GM12878 (cell line): ENCODE data around the gene MAGIX. TPM values are rescaled to one million over a fixed set of nuclear protein-coding genes. Genes with fewer than 3 reads are reported as not detected.

ENCODE experiments used
- ATAC-seq: fragments of 200-7000 bp; cut with Tn5 transposase; 3 replicates; pipeline ENCODE4 v1.9.1; 2020; ENCODE audit warnings: mild to moderate bottlenecking, moderate library complexity
- BruUV-seq: library from RNA; stranded (reverse); fragments of 400-500 nt; replicated peaks from 2 replicates; lab custom pipeline; 2021; lab: Mats Ljungman, UMichigan
- CTCF ChIA-PET: fragments of 300-600 bp; sonication (Branson Sonifier 250); formaldehyde crosslinking; extraction: SDS; loops from one replicate; lab custom pipeline; 2021; ENCODE audit warnings: inconsistent platforms; lab: Yijun Ruan, JAX
- POLR2A ChIA-PET: fragments of 350-600 bp; formaldehyde crosslinking; extraction: SDS; loops from one replicate; lab custom pipeline; 2021; ENCODE audit warnings: inconsistent platforms; lab: Charles Lee
- RAD21 ChIA-PET: fragments of 300-600 bp; sonication (Branson Sonifier 250); formaldehyde crosslinking; loops from one replicate; lab custom pipeline; 2023; ENCODE audit warnings: antibody characterized with exemption; ENCODE audit not compliant: unreplicated experiment; lab: Charles Lee
- SMC1A ChIA-PET: fragments of 300-600 bp; sonication (Branson Sonifier 250); formaldehyde crosslinking; loops from one replicate; lab custom pipeline; 2023; ENCODE audit not compliant: unreplicated experiment, uncharacterized antibody; lab: Charles Lee
- DNase-seq: peaks from one replicate; pipeline ENCODE4 v3.0.0-alpha.2; 2011; ENCODE audit warnings: low read depth, low spot score
- FAIRE-seq: peaks from 3 replicates; lab custom pipeline; 2011; peaks lifted over from hg19 to GRCh38; lab: Jason Lieb, UNC
- H2AFZ ChIP-seq: 2 replicates; pipeline ENCODE4 v1.6.0; 2011; ENCODE audit warnings: low read depth, low read length, control low read depth; ENCODE audit not compliant: control insufficient read depth
- H3K27ac ChIP-seq: 2 replicates; pipeline ENCODE4 v1.5.1; 2011; ENCODE audit warnings: control low read depth; ENCODE audit not compliant: control insufficient read depth, insufficient read depth
- H3K27me3 ChIP-seq, 2 experiments: replicated peaks in 1 of 2; 2 replicates each; pipeline versions ENCODE4 v1.6.0 to v1.6.1; 2011; ENCODE audit warnings: low read length in 1 of 2; ENCODE audit not compliant: control insufficient read depth in 2 of 2, insufficient read depth in 2 of 2
- H3K36me3 ChIP-seq, 2 experiments: 2 replicates each; pipeline ENCODE4 v1.5.1; 2011; ENCODE audit warnings: low read length in 1 of 2; ENCODE audit not compliant: control insufficient read depth in 2 of 2, insufficient read depth in 2 of 2
- H3K4me1 ChIP-seq: 2 replicates; pipeline ENCODE4 v1.6.1; 2011; ENCODE audit warnings: mild to moderate bottlenecking, low read length, moderate library complexity, mixed read lengths; ENCODE audit not compliant: control insufficient read depth, insufficient read depth
- H3K4me2 ChIP-seq: 2 replicates; pipeline ENCODE4 v1.6.0; 2011; ENCODE audit warnings: control low read depth; ENCODE audit not compliant: control insufficient read depth, insufficient read depth
- H3K4me3 ChIP-seq: fragments of 200-600 bp; sonication (generic); 2 replicates; pipeline ENCODE4 v1.5.1; 2016
- H3K79me2 ChIP-seq: 2 replicates; pipeline ENCODE4 v1.6.0; 2011; ENCODE audit warnings: low read length; ENCODE audit not compliant: control insufficient read depth, insufficient read depth
- H3K9ac ChIP-seq: 2 replicates; pipeline ENCODE4 v1.8.0; 2011; ENCODE audit warnings: low read length, control low read depth, mixed read lengths; ENCODE audit not compliant: control insufficient read depth, insufficient read depth
- H3K9me3 ChIP-seq: replicated peaks from 3 replicates; pipeline ENCODE4 v1.5.1; 2011; ENCODE audit warnings: mild to moderate bottlenecking, low read length; ENCODE audit not compliant: control insufficient read depth, insufficient read depth
- H4K20me1 ChIP-seq: 2 replicates; pipeline ENCODE4 v1.6.0; 2011; ENCODE audit not compliant: control insufficient read depth, insufficient read depth
- HDAC2 ChIP-seq: fragments of 200-600 bp; sonication (generic); IDR thresholded peaks from 2 replicates; pipeline ENCODE4 v1.6.1; 2017
- HDAC6 ChIP-seq: fragments of 200-600 bp; sonication (generic); IDR thresholded peaks from one replicate; pipeline ENCODE4 v1.8.0; 2017; ENCODE audit warnings: antibody characterized with exemption; ENCODE audit not compliant: unreplicated experiment
- KDM1A ChIP-seq: fragments of 200-600 bp; sonication (generic); IDR thresholded peaks from 2 replicates; pipeline ENCODE4 v1.6.1; 2016; ENCODE audit warnings: borderline replicate concordance
- PAX8 ChIP-seq: fragments of 450-650 bp; IDR thresholded peaks from 2 replicates; pipeline ENCODE4 v1.6.1; 2017; ENCODE audit warnings: mild to moderate bottlenecking, moderate library complexity
- SIN3A ChIP-seq: IDR thresholded peaks from 2 replicates; pipeline ENCODE4 v1.6.1; 2012; ENCODE audit warnings: low read depth, low read length, improper control_type of control experiment
- SMAD1 ChIP-seq: fragments of 450-650 bp; IDR thresholded peaks from 2 replicates; pipeline ENCODE4 v1.6.1; 2018; ENCODE audit warnings: mild to moderate bottlenecking, low read depth; ENCODE audit not compliant: partially characterized antibody
- SMAD5 ChIP-seq: IDR thresholded peaks from 2 replicates; pipeline ENCODE4 v1.6.1; 2016; ENCODE audit warnings: antibody characterized with exemption, low read depth
- WRNIP1 ChIP-seq: IDR thresholded peaks from 2 replicates; pipeline ENCODE4 v1.6.1; 2011; ENCODE audit warnings: low read depth, low read length, improper control_type of control experiment, borderline replicate concordance
- ZBED1 ChIP-seq: IDR thresholded peaks from 2 replicates; pipeline ENCODE4 v1.6.1; 2016; ENCODE audit warnings: borderline replicate concordance
- WGBS: methylation state at CpG from one replicate; pipeline ENCODE4 v1.1.6; 2016; ENCODE audit warnings: low lambda C conversion rate; ENCODE audit not compliant: insufficient replicate concordance, insufficient coverage; ENCODE audit errors: missing lambda C conversion rate; 5-methylcytosine and 5-hydroxymethylcytosine counted together
- in situ Hi-C: fragments of 300-500 bp; cut with MboI; formaldehyde crosslinking; loops from 9 replicates; pipeline ENCODE4 v1.14.3; 2018; ENCODE audit warnings: mixed read lengths
- intact Hi-C: fragments of 100-400 bp; cut with micrococcal nuclease; formaldehyde crosslinking; loops from one replicate; pipeline ENCODE4 v1.14.2; 2022; ENCODE audit not compliant: unreplicated experiment
- polyA plus RNA-seq, 11 experiments: library from polyadenylated mRNA; depleted of rRNA in 4 of 11; unstranded in 6 of 11; stranded (reverse) in 5 of 11; fragments of >200 nt; fragmentation: Nextera tagmentation in 4 of 11; fragmentation: Illumina TruSeq in 1 of 11; extraction: Ambion mirVana in 4 of 11; extraction: Trizol in 1 of 11; gene quantifications; 1 replicate in 1 of 11; 2 replicates in 10 of 11; pipeline versions ENCODE4 v1.2.1 to v1.2.3, GENCODE V29; 2011 to 2016; ENCODE audit warnings: inconsistent platforms in 2 of 11, missing spikeins in 2 of 11, low read depth in 1 of 11
- total RNA-seq, 4 experiments: library from RNA; depleted of rRNA in 3 of 4; stranded (reverse); fragments of >200 nt in 3 of 4; fragmentation: Illumina TruSeq in 1 of 4; extraction: Trizol in 1 of 4; gene quantifications; 2 replicates each; pipeline versions ENCODE4 v1.2.1 to v1.2.3, GENCODE V29; 2013 to 2021
- TF ChIP-seq, protein P1 (sequence below): IDR thresholded peaks from 2 replicates; pipeline ENCODE4 v1.6.1; 2012; ENCODE audit warnings: improper control_type of control experiment, low read depth, low read length; ENCODE audit not compliant: insufficient replicate concordance
- TF ChIP-seq, protein P2 (sequence below): fragments of 450-650 bp; IDR thresholded peaks from 2 replicates; pipeline ENCODE4 v1.6.1; 2014; ENCODE audit warnings: mild to moderate bottlenecking
- TF ChIP-seq, protein P3 (sequence below): fragments of 450-650 bp; IDR thresholded peaks from 2 replicates; pipeline ENCODE4 v1.6.1; 2017; ENCODE audit warnings: mild to moderate bottlenecking, low read depth, inconsistent platforms; ENCODE audit not compliant: poor library complexity, severe bottlenecking

The MAGIX gene
- total and polyA plus RNA-seq, 10 of the 15 experiments (the other 5 are each of a cell fraction or from before 2014, with no cell fraction given): 0.03 to 2.5 (median 0.82) TPM

DNA sequence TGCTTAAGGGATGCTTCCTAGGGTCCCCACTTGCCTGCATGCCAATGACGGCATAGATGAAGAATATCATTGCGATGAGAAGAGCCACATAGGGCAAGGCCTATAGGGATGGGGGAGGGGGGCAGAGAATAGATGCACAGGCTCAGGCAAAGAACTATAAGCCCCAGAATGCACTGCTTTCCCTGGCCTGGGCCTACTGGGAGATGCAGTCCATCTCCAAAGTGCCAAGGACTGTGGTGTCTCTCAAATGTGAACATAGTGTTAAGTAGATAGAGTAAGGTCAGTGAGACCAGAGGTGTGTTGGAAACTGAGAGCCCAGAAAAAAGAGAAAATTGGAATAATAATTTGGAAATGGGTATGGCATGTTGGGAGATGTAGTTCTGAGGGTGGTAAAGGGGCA, 49.7 kb downstream of the MAGIX start:
- H3K36me3 ChIP-seq: no peaks in the 10 kb centered on the region
- no peak overlapping the region for H3K27ac ChIP-seq
- SMC1A ChIA-PET: no interaction called here
- no peak overlapping the region for H2AFZ ChIP-seq
- in situ Hi-C loops: no loop called here
- no peak overlapping the region for H3K9ac ChIP-seq
- RAD21 ChIA-PET: no interaction called here
- no peak for FAIRE-seq
- H3K4me3 ChIP-seq: no peak overlapping the region
- H3K4me2 ChIP-seq: no peak overlapping the region
- intact Hi-C loops: no loop called here
- no TSS peak for BruUV-seq
- no peak for DNase-seq
- POLR2A ChIA-PET: no interaction called here
- TF ChIP-seq WRNIP1 (no peak), SMAD1 (no peak), SIN3A (no peak), SMAD5 (no peak), PAX8 (no peak), KDM1A (no peak), HDAC6 (no peak), HDAC2 (no peak), ZBED1 (no peak)
- TF ChIP-seq, protein P1, sequence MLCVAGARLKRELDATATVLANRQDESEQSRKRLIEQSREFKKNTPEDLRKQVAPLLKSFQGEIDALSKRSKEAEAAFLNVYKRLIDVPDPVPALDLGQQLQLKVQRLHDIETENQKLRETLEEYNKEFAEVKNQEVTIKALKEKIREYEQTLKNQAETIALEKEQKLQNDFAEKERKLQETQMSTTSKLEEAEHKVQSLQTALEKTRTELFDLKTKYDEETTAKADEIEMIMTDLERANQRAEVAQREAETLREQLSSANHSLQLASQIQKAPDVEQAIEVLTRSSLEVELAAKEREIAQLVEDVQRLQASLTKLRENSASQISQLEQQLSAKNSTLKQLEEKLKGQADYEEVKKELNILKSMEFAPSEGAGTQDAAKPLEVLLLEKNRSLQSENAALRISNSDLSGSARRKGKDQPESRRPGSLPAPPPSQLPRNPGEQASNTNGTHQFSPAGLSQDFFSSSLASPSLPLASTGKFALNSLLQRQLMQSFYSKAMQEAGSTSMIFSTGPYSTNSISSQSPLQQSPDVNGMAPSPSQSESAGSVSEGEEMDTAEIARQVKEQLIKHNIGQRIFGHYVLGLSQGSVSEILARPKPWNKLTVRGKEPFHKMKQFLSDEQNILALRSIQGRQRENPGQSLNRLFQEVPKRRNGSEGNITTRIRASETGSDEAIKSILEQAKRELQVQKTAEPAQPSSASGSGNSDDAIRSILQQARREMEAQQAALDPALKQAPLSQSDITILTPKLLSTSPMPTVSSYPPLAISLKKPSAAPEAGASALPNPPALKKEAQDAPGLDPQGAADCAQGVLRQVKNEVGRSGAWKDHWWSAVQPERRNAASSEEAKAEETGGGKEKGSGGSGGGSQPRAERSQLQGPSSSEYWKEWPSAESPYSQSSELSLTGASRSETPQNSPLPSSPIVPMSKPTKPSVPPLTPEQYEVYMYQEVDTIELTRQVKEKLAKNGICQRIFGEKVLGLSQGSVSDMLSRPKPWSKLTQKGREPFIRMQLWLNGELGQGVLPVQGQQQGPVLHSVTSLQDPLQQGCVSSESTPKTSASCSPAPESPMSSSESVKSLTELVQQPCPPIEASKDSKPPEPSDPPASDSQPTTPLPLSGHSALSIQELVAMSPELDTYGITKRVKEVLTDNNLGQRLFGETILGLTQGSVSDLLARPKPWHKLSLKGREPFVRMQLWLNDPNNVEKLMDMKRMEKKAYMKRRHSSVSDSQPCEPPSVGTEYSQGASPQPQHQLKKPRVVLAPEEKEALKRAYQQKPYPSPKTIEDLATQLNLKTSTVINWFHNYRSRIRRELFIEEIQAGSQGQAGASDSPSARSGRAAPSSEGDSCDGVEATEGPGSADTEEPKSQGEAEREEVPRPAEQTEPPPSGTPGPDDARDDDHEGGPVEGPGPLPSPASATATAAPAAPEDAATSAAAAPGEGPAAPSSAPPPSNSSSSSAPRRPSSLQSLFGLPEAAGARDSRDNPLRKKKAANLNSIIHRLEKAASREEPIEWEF: no peak
- TF ChIP-seq, protein P2, sequence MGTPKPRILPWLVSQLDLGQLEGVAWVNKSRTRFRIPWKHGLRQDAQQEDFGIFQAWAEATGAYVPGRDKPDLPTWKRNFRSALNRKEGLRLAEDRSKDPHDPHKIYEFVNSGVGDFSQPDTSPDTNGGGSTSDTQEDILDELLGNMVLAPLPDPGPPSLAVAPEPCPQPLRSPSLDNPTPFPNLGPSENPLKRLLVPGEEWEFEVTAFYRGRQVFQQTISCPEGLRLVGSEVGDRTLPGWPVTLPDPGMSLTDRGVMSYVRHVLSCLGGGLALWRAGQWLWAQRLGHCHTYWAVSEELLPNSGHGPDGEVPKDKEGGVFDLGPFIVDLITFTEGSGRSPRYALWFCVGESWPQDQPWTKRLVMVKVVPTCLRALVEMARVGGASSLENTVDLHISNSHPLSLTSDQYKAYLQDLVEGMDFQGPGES: no peak
- TF ChIP-seq, protein P3, sequence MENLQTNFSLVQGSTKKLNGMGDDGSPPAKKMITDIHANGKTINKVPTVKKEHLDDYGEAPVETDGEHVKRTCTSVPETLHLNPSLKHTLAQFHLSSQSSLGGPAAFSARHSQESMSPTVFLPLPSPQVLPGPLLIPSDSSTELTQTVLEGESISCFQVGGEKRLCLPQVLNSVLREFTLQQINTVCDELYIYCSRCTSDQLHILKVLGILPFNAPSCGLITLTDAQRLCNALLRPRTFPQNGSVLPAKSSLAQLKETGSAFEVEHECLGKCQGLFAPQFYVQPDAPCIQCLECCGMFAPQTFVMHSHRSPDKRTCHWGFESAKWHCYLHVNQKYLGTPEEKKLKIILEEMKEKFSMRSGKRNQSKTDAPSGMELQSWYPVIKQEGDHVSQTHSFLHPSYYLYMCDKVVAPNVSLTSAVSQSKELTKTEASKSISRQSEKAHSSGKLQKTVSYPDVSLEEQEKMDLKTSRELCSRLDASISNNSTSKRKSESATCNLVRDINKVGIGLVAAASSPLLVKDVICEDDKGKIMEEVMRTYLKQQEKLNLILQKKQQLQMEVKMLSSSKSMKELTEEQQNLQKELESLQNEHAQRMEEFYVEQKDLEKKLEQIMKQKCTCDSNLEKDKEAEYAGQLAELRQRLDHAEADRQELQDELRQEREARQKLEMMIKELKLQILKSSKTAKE: no peak
- H3K27me3 ChIP-seq: no peaks in the 10 kb centered on the region
- H3K9me3 ChIP-seq: no peaks in the 10 kb centered on the region
- WGBS: 48% methylated on average over 2 of the region's 2 CpGs
- H3K79me2 ChIP-seq: no peaks in the 10 kb centered on the region
- H4K20me1 ChIP-seq: no peaks in the 10 kb centered on the region
- ATAC-seq: no peak
- CTCF ChIA-PET: no interaction called here
- H3K4me1 ChIP-seq: no peaks in the 10 kb centered on the region
